Neuron (in vitro differentiated cells): ENCODE results near the gene BLCAP.
"Not testable (repeated sequence)": the region's sequence is repeated elsewhere in the genome, so short reads cannot be mapped to it uniquely, and the experiment has no call there.

Experiments
- H2AFZ ChIP-seq: one replicate; pipeline ENCODE4 v1.6.1; 2013; ENCODE audit warnings: low read depth, mild to moderate bottlenecking, inconsistent platforms, low read length, moderate library complexity
- H3K27me3 ChIP-seq: one replicate; pipeline ENCODE4 v1.6.1; 2013; ENCODE audit warnings: low read length; ENCODE audit not compliant: insufficient read depth
- H3K36me3 ChIP-seq: one replicate; pipeline ENCODE4 v1.6.1; 2013; ENCODE audit warnings: low read length; ENCODE audit not compliant: insufficient read depth
- H3K4me1 ChIP-seq: one replicate; pipeline ENCODE4 v1.6.1; 2013; ENCODE audit warnings: low read length; ENCODE audit not compliant: insufficient read depth
- H3K4me3 ChIP-seq: 2 replicates; pipeline ENCODE4 v1.5.1; 2013; ENCODE audit warnings: mild to moderate bottlenecking, low read length, moderate library complexity
- H3K9me3 ChIP-seq: one replicate; pipeline ENCODE4 v1.6.1; 2013; ENCODE audit warnings: low read length

BLCAP gene

DNA sequence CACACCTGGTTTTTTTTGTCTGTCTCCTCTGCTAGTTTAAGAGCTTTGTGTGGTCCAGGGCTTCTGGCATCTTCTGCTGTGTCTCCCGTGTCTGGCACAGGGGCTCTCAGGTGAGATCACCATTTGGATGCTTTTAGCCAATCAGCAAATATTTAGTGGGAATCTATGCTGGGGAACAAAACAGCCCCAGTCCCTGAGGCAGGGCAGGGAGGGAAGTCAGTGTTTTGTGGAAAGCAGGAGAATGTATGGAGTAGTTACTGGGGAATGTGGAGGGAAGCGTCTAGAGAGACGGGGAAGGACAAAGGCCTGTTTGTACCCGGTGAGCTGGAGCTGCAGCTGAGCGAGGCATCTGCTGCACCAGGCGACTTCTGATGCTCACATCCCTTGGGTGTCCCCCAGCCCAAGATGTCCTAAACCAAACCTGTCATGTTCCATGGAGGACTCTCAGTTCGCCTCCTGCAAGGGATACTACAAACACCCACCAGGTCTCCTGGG, 55.9 kb downstream of the BLCAP start:
- peaks cover 2% of the 10 kb centered on the region for H3K9me3 ChIP-seq
- H3K4me3 ChIP-seq = no peak overlapping the region
- H3K27me3 ChIP-seq = no peaks in the 10 kb centered on the region
- no peaks in the 10 kb centered on the region for H3K36me3 ChIP-seq
- no peak overlapping the region for H2AFZ ChIP-seq
- H3K4me1 ChIP-seq = peaks cover 21% of the 10 kb centered on the region

DNA sequence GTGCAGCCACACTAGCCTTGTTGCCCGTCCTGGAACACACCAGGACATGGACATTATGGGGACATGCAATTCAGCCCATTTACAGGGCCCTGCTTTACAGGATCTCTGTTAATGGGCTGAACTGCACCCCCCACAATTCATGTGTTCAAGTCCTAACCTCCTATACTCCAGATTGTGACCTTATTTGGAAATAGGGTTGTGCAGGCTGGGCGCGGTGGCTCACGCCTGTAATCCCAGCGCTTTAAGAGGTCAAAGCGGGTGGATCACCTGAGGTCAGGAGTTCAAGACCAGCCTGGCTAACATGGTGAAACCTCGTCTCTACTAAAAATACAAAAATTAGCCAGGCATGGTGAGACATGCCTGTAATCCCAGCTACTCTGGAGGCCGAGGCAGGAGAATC, 57.5 kb downstream of the BLCAP start:
- H3K27me3 ChIP-seq, H2AFZ ChIP-seq, H3K4me3 ChIP-seq, H3K9me3 ChIP-seq, H3K36me3 ChIP-seq: not testable (repeated sequence)
- H3K4me1 ChIP-seq = peaks cover 16% of the 10 kb centered on the region

DNA sequence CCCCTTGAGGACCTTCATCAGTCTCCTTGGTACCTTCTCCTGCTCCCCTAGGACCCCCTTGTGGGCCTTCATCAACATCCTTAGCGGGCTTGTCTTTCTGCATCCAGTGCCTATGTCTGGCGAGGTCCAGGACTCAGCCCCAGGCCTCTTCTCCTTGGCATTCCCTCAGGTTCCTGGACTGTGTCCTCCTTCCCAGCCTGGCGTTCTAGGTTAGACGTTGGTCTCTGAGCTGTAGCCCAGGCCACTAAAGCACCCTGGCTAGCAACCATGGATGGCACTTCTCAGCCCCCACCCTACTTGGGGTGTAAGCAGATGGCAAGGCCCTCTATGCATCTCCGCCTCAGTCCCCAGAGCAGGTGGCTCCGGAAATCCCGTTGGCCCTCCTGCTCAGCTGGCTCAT, 58.1 kb downstream of the BLCAP start:
- Histone ChIP-seq H3K4me3 (no peak overlapping the region), H3K36me3 (no peaks in the 10 kb centered on the region), H3K27me3 (peaks cover 6% of the 10 kb centered on the region), H3K9me3 (peaks cover 2% of the 10 kb centered on the region), H2AFZ (no peak overlapping the region), H3K4me1 (peaks cover 10% of the 10 kb centered on the region)

DNA sequence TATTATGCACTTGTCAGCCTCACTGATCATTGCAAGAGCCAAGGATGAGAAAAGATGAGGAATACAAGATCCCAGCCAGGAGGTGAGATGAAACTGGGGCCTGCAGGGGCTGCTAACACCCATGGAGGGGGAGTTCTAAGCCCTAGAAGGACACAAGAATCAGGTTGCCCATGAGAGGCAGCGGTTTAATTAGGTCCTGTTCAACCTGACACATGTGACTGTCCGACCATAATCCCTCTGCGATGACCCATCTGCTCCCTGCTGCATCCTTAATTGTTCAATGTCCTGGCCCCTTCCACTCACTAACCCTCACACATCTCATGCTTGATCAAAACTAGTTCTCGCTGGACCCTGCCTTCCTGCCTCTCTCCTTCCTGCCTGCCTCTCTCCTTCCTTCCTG, 58.8 kb downstream of the BLCAP start:
- H3K4me1 ChIP-seq = peaks cover 6% of the 10 kb centered on the region
- peaks cover 10% of the 10 kb centered on the region for H3K27me3 ChIP-seq
- no peaks in the 10 kb centered on the region for H3K36me3 ChIP-seq

More for the DNA sequence above, 58.8 kb downstream of the BLCAP start:
- Histone ChIP-seq H3K9me3 (peaks cover 2% of the 10 kb centered on the region), H3K4me3 (no peak overlapping the region), H2AFZ (no peak overlapping the region)
